Gastroesophageal sphincter (tissue), 4 donors: ENCODE data around the gene CDH13. TPM values are rescaled to one million over a fixed set of nuclear protein-coding genes. Genes with fewer than 3 reads are reported as not detected.

ENCODE experiments used
- ATAC-seq: fragments of 150-250 bp; one replicate; pipeline ENCODE4 v1.9.1; 2016; ENCODE audit warnings: mild to moderate bottlenecking, moderate library complexity
- H3K27ac ChIP-seq, 4 donors: fragments of 200-600 bp; sonication (generic) in 3 of 4; 1 replicate in 3 of 4; 2 replicates in 1 of 4; pipeline ENCODE4 v1.5.1; 2016 to 2019
- H3K27me3 ChIP-seq: fragments of 200-600 bp; sonication (generic); one replicate; pipeline ENCODE4 v1.5.1; 2019
- H3K36me3 ChIP-seq, 2 donors: fragments of 200-600 bp; sonication (generic); one replicate each; pipeline ENCODE4 v1.5.1; 2019; ENCODE audit warnings: control low read depth in 1 of 2
- H3K4me1 ChIP-seq, 3 donors: fragments of 200-600 bp; sonication (generic); 1 replicate in 2 of 3; 2 replicates in 1 of 3; pipeline ENCODE4 v1.5.1; 2016 to 2019; ENCODE audit warnings: control low read depth in 2 of 3
- H3K4me3 ChIP-seq, 2 donors: fragments of 200-600 bp; sonication (generic); one replicate each; pipeline ENCODE4 v1.5.1; 2019; ENCODE audit warnings: mild to moderate bottlenecking in 1 of 2, moderate library complexity in 1 of 2
- H3K9me3 ChIP-seq, 3 donors: fragments of 200-600 bp; sonication (generic); one replicate each; pipeline ENCODE4 v1.5.1; 2017 to 2019; ENCODE audit warnings: control low read depth in 2 of 3
- CTCF ChIP-seq, 4 experiments: fragments of 200-600 bp in 2 of 4; fragments of 450-650 bp in 2 of 4; sonication (generic) in 1 of 4; IDR thresholded peaks; one replicate each; pipeline ENCODE4 v1.5.1; 2017 to 2019; ENCODE audit warnings: antibody characterized with exemption in 4 of 4, mild to moderate bottlenecking in 2 of 4, moderate library complexity in 2 of 4
- EP300 ChIP-seq: sonication (generic); formaldehyde crosslinking; IDR thresholded peaks from one replicate; pipeline ENCODE4 v1.6.1; 2017; ENCODE audit warnings: antibody characterized with exemption, mild to moderate bottlenecking
- POLR2A ChIP-seq, 2 donors: fragments of 450-650 bp; IDR thresholded peaks; one replicate each; pipeline ENCODE4 v1.6.1; 2017; ENCODE audit warnings: antibody characterized with exemption in 2 of 2, mild to moderate bottlenecking in 2 of 2, moderate library complexity in 1 of 2
- POLR2AphosphoS5 ChIP-seq: sonication (generic); formaldehyde crosslinking; IDR thresholded peaks from one replicate; pipeline ENCODE4 v1.6.1; 2017; ENCODE audit warnings: antibody characterized with exemption
- WGBS, 2 donors: methylation state at CpG; one replicate each; pipeline ENCODE4 v1.1.5; 2018; ENCODE audit warnings: low coverage in 1 of 2; 5-methylcytosine and 5-hydroxymethylcytosine counted together
- total RNA-seq, 4 donors: library from RNA; depleted of rRNA; stranded (reverse); fragments of >200 nt; gene quantifications; one replicate each; pipeline ENCODE4 v1.1.0, GENCODE V29; 2016

CDH13 gene
- total RNA-seq, 4 donors from 2014 or later: 4.2 to 22.3 (median 11.4) TPM

DNA sequence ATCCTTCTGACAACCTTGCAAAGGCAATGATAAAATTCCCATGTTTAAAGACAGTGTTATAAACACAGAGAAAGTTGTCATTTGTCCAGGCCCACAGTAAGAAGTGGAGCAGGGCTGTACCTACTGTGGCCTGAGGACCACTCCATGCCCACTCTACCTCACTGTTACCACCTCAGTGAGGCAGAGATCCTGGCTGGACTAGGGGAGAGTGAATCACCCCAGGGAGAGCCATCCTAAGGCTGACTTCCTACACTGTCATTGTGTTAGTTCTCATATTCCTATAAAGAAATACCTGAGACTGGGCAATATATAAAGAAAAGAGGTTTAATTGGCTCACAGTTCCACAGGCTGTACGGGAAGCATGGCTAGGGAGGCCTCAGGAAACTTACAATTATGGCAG lies 952.3 kb downstream of the CDH13 start:
- H3K4me3 ChIP-seq: no peak overlapping the region
- H3K27me3 ChIP-seq: no peaks in the 10 kb centered on the region
- H3K36me3 ChIP-seq: no peaks in the 10 kb centered on the region
- H3K4me1 ChIP-seq: no peaks in the 10 kb centered on the region
- H3K9me3 ChIP-seq: peaks cover 0 to 13% (median 0%) of the 10 kb centered on the region in 3 donors
- ATAC-seq: no peak
- WGBS, 2 donors: no CpG with 5 or more reads among the region's 1 CpG
- no peak overlapping the region for H3K27ac ChIP-seq
- TF ChIP-seq EP300: no peak
- TF ChIP-seq CTCF (IDR thresholded peaks at IDR 0.05): no peak
- no peak for TF ChIP-seq POLR2AphosphoS5
- TF ChIP-seq POLR2A (IDR thresholded peaks at IDR 0.05): no peak

- Histone ChIP-seq H3K27me3 (no peaks in the 10 kb centered on the region), H3K9me3 (peaks cover 0 to 13% (median 0%) of the 10 kb centered on the region in 3 donors), H3K36me3 (no peaks in the 10 kb centered on the region), H3K4me3 (no peak overlapping the region), H3K27ac (no peak overlapping the region), H3K4me1 (no peaks in the 10 kb centered on the region)
- ATAC-seq: no peak
- WGBS, 2 donors: 67 to 87% methylated on average over 3 of the region's 3 CpGs
- TF ChIP-seq POLR2A (IDR thresholded peaks at IDR 0.05) (no peak), POLR2AphosphoS5 (no peak), CTCF (IDR thresholded peaks at IDR 0.05) (no peak), EP300 (no peak)
Observed at GRCh38 chr16:83579436-83579835, 952.7 kb downstream of the CDH13 start.

- peaks cover 0 to 4% (median 0%) of the 10 kb centered on the region in 3 donors for H3K9me3 ChIP-seq
- peaks cover 7% of the 10 kb centered on the region for H3K27me3 ChIP-seq
- H3K36me3 ChIP-seq: no peaks in the 10 kb centered on the region
- TF ChIP-seq EP300: no peak
- no peak for TF ChIP-seq POLR2AphosphoS5
- TF ChIP-seq CTCF (IDR thresholded peaks at IDR 0.05): no peak
- no peak for TF ChIP-seq POLR2A (IDR thresholded peaks at IDR 0.05)
- no peak overlapping the region for H3K4me3 ChIP-seq
- H3K27ac ChIP-seq: no peak overlapping the region
- no peaks in the 10 kb centered on the region for H3K4me1 ChIP-seq
- 50 to 78% methylated on average over 2 of the region's 2 CpGs for WGBS, 2 donors
- no peak for ATAC-seq
Observed at GRCh38 chr16:83581082-83581481, 954.3 kb downstream of the CDH13 start.

GRCh38 chr16:83581994-83582747 lies 955.4 kb downstream of the CDH13 start:
- Histone ChIP-seq H3K36me3 (no peaks in the 10 kb centered on the region), H3K27me3 (peaks cover 7% of the 10 kb centered on the region), H3K27ac (no peak overlapping the region), H3K4me3 (no peak overlapping the region), H3K4me1 (no peaks in the 10 kb centered on the region), H3K9me3 (no peaks in the 10 kb centered on the region)
- ATAC-seq: no peak
- WGBS, 2 donors: 67 to 85% methylated on average over 3 to 4 of the region's 5 CpGs
- TF ChIP-seq EP300 (no peak), POLR2AphosphoS5 (no peak), CTCF (IDR thresholded peaks at IDR 0.05) (no peak), POLR2A (IDR thresholded peaks at IDR 0.05) (no peak)

- H3K27me3 ChIP-seq: peaks cover 7% of the 10 kb centered on the region
- 70 to 78% methylated on average over 6 to 10 of the region's 13 CpGs for WGBS, 2 donors
- H3K4me1 ChIP-seq: no peaks in the 10 kb centered on the region
- no peak overlapping the region for H3K27ac ChIP-seq
- TF ChIP-seq EP300 (no peak), POLR2AphosphoS5 (no peak), CTCF (IDR thresholded peaks at IDR 0.05) (no peak), POLR2A (IDR thresholded peaks at IDR 0.05) (no peak)
- H3K4me3 ChIP-seq: no peak overlapping the region
- no peaks in the 10 kb centered on the region for H3K9me3 ChIP-seq
- H3K36me3 ChIP-seq: no peaks in the 10 kb centered on the region
- ATAC-seq: no peak
Observed at GRCh38 chr16:83586036-83586435, 959.3 kb downstream of the CDH13 start.
